ENCODE data around the gene ARMC5. TPM values are rescaled to one million over a fixed set of nuclear protein-coding genes. Genes with fewer than 3 reads are reported as not detected.

ARMC5 gene
- total RNA-seq, 4 donors from 2014 or later = 6.6 to 11.6 (median 9.1) TPM

- H3K27me3 ChIP-seq = no peaks in the 10 kb centered on the region
- H3K9me3 ChIP-seq = no peaks in the 10 kb centered on the region
- peaks cover 0 to 55% (median 0%) of the 10 kb centered on the region in 3 donors for H3K36me3 ChIP-seq
- 92 to 94% methylated on average over 20 to 24 of the region's 35 CpGs for WGBS, 2 donors
- H3K4me1 ChIP-seq = peaks cover 0 to 28% (median 12%) of the 10 kb centered on the region in 4 donors
- H3K4me3 ChIP-seq = no peak overlapping the region
- DNase-seq (ENCODE audit: low spot score in 2 of 2) = no peak
- H3K27ac ChIP-seq = no peak overlapping the region
- TF ChIP-seq POLR2A (IDR thresholded peaks at IDR 0.05) = no peak
- no peak for TF ChIP-seq EP300 (IDR thresholded peaks at IDR 0.05)
- TF ChIP-seq CTCF (IDR thresholded peaks at IDR 0.05) = no peak
Observed at GRCh38 chr16:31461921-31462804, 2.9 kb downstream of the ARMC5 start.

- TF ChIP-seq POLR2A (IDR thresholded peaks at IDR 0.05) (no peak), CTCF (IDR thresholded peaks at IDR 0.05) (no peak), EP300 (IDR thresholded peaks at IDR 0.05) (no peak)
- Histone ChIP-seq H3K4me1 (peaks cover 0 to 15% (median 4%) of the 10 kb centered on the region in 4 donors), H3K27me3 (no peaks in the 10 kb centered on the region), H3K36me3 (peaks cover 0 to 58% (median 0%) of the 10 kb centered on the region in 3 donors), H3K4me3 (no peak overlapping the region), H3K27ac (no peak overlapping the region), H3K9me3 (no peaks in the 10 kb centered on the region)
- no peak for DNase-seq (ENCODE audit: low spot score in 2 of 2)
- 90 to 98% methylated on average over 25 to 36 of the region's 36 CpGs for WGBS, 2 donors
Observed at GRCh38 chr16:31464348-31464769, 5.1 kb downstream of the ARMC5 start.

GRCh38 chr16:31464781-31465260, 5.5 kb downstream of the ARMC5 start:
- Histone ChIP-seq H3K27me3 (no peaks in the 10 kb centered on the region), H3K9me3 (no peaks in the 10 kb centered on the region), H3K4me1 (peaks cover 0 to 15% (median 4%) of the 10 kb centered on the region in 4 donors), H3K4me3 (no peak overlapping the region), H3K27ac (no peak overlapping the region), H3K36me3 (peaks cover 0 to 58% (median 0%) of the 10 kb centered on the region in 3 donors)
- TF ChIP-seq POLR2A (IDR thresholded peaks at IDR 0.05) (no peak), EP300 (IDR thresholded peaks at IDR 0.05) (no peak), CTCF (IDR thresholded peaks at IDR 0.05) (no peak)
- no peak for DNase-seq (ENCODE audit: low spot score in 2 of 2)
- 96 to 98% methylated on average over 17 of the region's 17 CpGs for WGBS, 2 donors

- no peak overlapping the region for H3K4me3 ChIP-seq
- H3K36me3 ChIP-seq = peaks cover 0 to 58% (median 0%) of the 10 kb centered on the region in 3 donors
- 91 to 93% methylated on average over 20 of the region's 20 CpGs for WGBS, 2 donors
- H3K27ac ChIP-seq = no peak overlapping the region
- no peaks in the 10 kb centered on the region for H3K27me3 ChIP-seq
- peaks cover 0 to 11% (median 2%) of the 10 kb centered on the region in 4 donors for H3K4me1 ChIP-seq
- DNase-seq (ENCODE audit: low spot score in 2 of 2) = no peak
- H3K9me3 ChIP-seq = no peaks in the 10 kb centered on the region
- TF ChIP-seq EP300 (IDR thresholded peaks at IDR 0.05) (no peak), POLR2A (IDR thresholded peaks at IDR 0.05) (no peak), CTCF (IDR thresholded peaks at IDR 0.05) (no peak)
Observed at GRCh38 chr16:31465788-31466370, 6.6 kb downstream of the ARMC5 start.
